HepG2 (cell line): ENCODE results near the gene RGL3.

Experiments used
- ATF4 ChIP-seq, 2 experiments: fragments of 450-650 bp in 1 of 2; sonication (generic) in 1 of 2; formaldehyde crosslinking; IDR thresholded peaks; 2 replicates each; pipeline versions ENCODE4 v1.5.0 to v1.8.0; 2020 to 2022; ENCODE audit warnings: mild to moderate bottlenecking in 1 of 2, missing genetic modification reagents in 1 of 2
- CTCF ChIP-seq: sonication (generic); formaldehyde crosslinking; IDR thresholded peaks from 2 replicates; pipeline ENCODE4 v1.5.0; 2020; ENCODE audit warnings: mild to moderate bottlenecking, missing genetic modification reagents, moderate library complexity
- DPF2 ChIP-seq: sonication (generic); formaldehyde crosslinking; IDR thresholded peaks from 2 replicates; pipeline ENCODE4 v1.4.0; 2020; ENCODE audit warnings: mild to moderate bottlenecking, low read depth, missing genetic modification reagents, borderline replicate concordance
- GPN1 ChIP-seq: sonication (generic); formaldehyde crosslinking; IDR thresholded peaks from 2 replicates; pipeline ENCODE4 v1.5.1; 2020; ENCODE audit warnings: missing genetic modification reagents, borderline replicate concordance
- ISL2 ChIP-seq: sonication (generic); formaldehyde crosslinking; IDR thresholded peaks from 2 replicates; pipeline ENCODE4 v1.5.0; 2020; ENCODE audit warnings: missing genetic modification reagents
- KAT8 ChIP-seq: IDR thresholded peaks from 2 replicates; pipeline ENCODE4 v1.6.1; 2016; ENCODE audit warnings: missing genetic modification reagents, missing compliant biosample characterization
- KDM1A ChIP-seq: IDR thresholded peaks from 2 replicates; pipeline ENCODE4 v1.6.1; 2016; ENCODE audit warnings: missing compliant biosample characterization
- POGZ ChIP-seq: sonication (generic); formaldehyde crosslinking; IDR thresholded peaks from 2 replicates; pipeline ENCODE4 v1.4.0; 2020; ENCODE audit warnings: mild to moderate bottlenecking, missing genetic modification reagents
- SP4 ChIP-seq: sonication (generic); formaldehyde crosslinking; IDR thresholded peaks from 2 replicates; pipeline ENCODE4 v1.8.1; 2023; ENCODE audit warnings: mild to moderate bottlenecking, missing genetic modification reagents
- ZNF143 ChIP-seq: sonication (generic); formaldehyde crosslinking; IDR thresholded peaks from 2 replicates; pipeline ENCODE4 v1.4.0; 2020; ENCODE audit warnings: missing genetic modification reagents
- ZNF274 ChIP-seq: sonication (generic); formaldehyde crosslinking; IDR thresholded peaks from 2 replicates; pipeline ENCODE4 v1.5.1; 2020; ENCODE audit warnings: mild to moderate bottlenecking, missing genetic modification reagents

GRCh38 chr19:11364935-11365334 lies 54.2 kb downstream of the RGL3 start:
- no peak for TF ChIP-seq POGZ (CRISPR knock-in tag)
- TF ChIP-seq ZNF143, result no peak
- no peak for TF ChIP-seq ZNF274 (CRISPR knock-in tag)
- TF ChIP-seq KAT8, result no peak
- no peak for TF ChIP-seq CTCF (CRISPR knock-in tag)
- no peak for TF ChIP-seq SP4 (CRISPR knock-in tag)
- no peak for TF ChIP-seq GPN1
- no peak for TF ChIP-seq ATF4 (CRISPR knock-in tag; IDR thresholded peaks at IDR 0.05)
- no peak for TF ChIP-seq ISL2 (CRISPR knock-in tag)
- no peak for TF ChIP-seq DPF2 (CRISPR knock-in tag)
- no peak for TF ChIP-seq KDM1A
